UCSD-AML1 (cell line): Measurements from ENCODE around the gene ZNF354C.

Experiments
- DNase-seq: peaks from one replicate; lab custom pipeline; 2025; ENCODE audit not compliant: unreplicated experiment; lab: John Stamatoyannopoulos, UW

Gene ZNF354C

GRCh38 chr5:179113143-179113530 is 53.0 kb downstream of the ZNF354C start:
- DNase-seq, result no peak

GRCh38 chr5:179113945-179114641 is 53.9 kb downstream of the ZNF354C start:
- DNase-seq, result no peak

- DNase-seq, result no peak
These were observed 54.6 kb downstream of the ZNF354C start for GRCh38 chr5:179114756-179115155.

- DNase-seq, result no peak
These were observed 55.1 kb downstream of the ZNF354C start for GRCh38 chr5:179115307-179115706.

GRCh38 chr5:179115845-179116524 is 55.8 kb downstream of the ZNF354C start:
- no peak for DNase-seq

GRCh38 chr5:179118338-179118737 is 58.2 kb downstream of the ZNF354C start:
- DNase-seq, result no peak

GRCh38 chr5:179118756-179119414 is 58.7 kb downstream of the ZNF354C start:
- DNase-seq, result no peak

- DNase-seq, result no peak
These were observed 59.4 kb downstream of the ZNF354C start for GRCh38 chr5:179119415-179120170.

- DNase-seq, result no peak
These were observed 60.3 kb downstream of the ZNF354C start for GRCh38 chr5:179120421-179120861.

GRCh38 chr5:179120951-179121666 is 60.9 kb downstream of the ZNF354C start:
- no peak for DNase-seq

GRCh38 chr5:179121667-179122111 is 61.5 kb downstream of the ZNF354C start:
- no peak for DNase-seq

GRCh38 chr5:179122411-179123108 is 62.4 kb downstream of the ZNF354C start:
- DNase-seq, result no peak

- no peak for DNase-seq
These were observed 62.9 kb downstream of the ZNF354C start for GRCh38 chr5:179123109-179123426.

GRCh38 chr5:179123491-179124272 is 63.5 kb downstream of the ZNF354C start:
- no peak for DNase-seq

GRCh38 chr5:179124273-179124852 is 64.2 kb downstream of the ZNF354C start:
- no peak for DNase-seq

- DNase-seq, result no peak
These were observed 64.9 kb downstream of the ZNF354C start for GRCh38 chr5:179124853-179125788.

- no peak for DNase-seq
These were observed 65.8 kb downstream of the ZNF354C start for GRCh38 chr5:179125789-179126505.
